GM19324 (cell line): ENCODE results near the gene ASPHD1.
"Not testable (repeated sequence)": the region's sequence is repeated elsewhere in the genome, so short reads cannot be mapped to it uniquely, and the experiment has no call there.

Source experiments
- ATAC-seq: cut with Tn5 transposase; IDR thresholded peaks from one replicate; pipeline ENCODE4 v1.9.1; 2021; ENCODE audit warnings: mild to moderate bottlenecking, moderate library complexity; ENCODE audit not compliant: unreplicated experiment, low FRiP score

ASPHD1 gene

DNA sequence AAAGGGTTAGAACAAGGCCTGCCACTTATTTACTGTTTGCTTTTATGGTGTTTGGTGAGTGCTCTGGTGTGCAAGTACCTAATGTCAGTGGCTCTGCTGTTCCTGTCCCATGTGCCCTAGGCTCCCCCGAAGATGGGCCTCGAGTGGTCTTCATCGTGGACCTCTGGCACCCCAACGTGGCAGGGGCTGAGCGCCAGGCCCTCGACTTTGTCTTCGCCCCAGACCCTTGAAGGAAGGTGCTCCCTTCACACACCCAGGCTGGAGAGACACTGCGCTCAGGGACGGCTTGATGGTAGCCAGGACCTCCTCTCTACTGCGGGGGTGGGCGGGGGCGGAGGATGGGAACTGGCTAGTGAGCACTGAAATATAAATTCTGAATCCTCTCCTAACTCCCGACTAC lies 5.4 kb downstream of the ASPHD1 start:
- ATAC-seq, result no peak

DNA sequence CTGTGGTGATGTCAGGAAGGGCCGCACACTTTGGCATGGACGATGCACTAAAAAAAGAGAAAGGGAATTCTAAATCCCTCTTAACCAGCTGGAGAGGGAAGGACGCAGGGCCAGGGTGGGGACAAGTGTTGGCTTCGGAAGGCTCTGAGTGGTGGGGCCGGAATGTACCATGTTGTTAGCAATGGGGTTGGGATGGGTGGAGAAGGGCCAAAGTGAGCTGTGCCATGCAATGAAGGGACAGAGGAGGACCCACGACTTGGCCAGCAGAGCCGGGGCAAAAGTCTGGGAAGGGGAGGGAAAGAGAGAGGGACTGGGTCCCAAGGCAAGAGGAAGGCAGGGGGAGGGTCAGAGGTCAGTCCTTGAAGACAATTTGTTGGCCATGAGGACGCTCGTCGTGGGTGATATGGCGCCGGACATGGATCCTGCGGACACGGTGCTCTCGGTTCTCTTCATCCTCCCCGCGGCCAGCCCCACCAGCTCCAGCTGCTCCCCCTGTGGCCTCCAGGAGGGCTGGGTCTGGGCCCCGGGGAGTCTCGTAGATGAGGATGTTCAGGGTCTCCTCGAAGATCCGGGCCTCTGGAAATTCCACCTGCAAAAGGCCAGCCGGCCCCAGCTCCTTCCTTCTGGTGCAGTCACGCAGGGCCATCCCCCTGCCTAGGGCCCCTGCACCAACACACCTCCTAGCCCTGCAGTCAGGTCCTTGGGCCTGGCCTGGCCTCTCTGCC lies 6.4 kb downstream of the ASPHD1 start:
- no peak for ATAC-seq

DNA sequence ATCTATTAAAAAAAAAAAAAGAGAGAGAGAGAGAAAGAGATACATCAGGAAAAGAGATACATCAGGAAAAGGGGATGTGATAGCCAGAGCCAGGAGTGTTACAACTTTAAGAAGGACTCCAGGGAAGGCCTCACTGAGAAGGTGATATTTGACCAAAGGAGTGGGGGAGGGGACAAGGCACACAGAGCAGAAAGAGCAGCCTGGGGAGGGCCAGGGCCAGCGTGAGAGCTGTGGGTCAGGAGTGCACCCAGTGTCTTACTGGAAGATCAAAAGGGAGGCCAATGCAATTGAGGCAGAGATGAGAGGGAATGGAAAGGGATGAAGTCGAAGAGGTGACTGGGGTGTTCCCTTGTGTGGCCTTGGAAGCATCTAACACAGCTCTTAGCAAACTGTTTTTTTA lies 7.7 kb downstream of the ASPHD1 start:
- no peak for ATAC-seq

DNA sequence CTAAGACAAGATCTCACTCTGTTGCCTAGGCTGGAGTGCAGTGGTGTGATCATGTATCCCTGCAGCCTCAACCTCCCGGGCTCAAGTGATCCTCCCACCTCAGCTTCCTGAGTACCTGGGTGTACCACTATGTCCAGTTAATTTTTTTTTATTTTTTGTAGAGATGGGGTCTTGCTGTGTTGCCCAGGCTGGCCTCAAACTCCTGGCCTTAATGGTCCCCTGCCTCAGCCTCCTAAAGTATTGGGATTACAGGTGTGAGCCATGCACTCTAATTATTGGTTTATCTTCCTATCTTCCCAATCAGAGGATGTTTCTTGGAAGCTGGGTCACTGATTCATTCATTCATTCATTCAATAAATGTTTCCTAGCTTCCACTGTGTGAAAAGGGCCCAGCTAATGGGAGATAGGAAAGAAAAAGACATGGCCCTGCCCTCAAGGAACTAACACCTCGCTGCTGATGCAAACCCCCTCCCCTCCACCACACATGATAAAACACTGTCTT lies 8.5 kb downstream of the ASPHD1 start:
- ATAC-seq, result no peak

DNA sequence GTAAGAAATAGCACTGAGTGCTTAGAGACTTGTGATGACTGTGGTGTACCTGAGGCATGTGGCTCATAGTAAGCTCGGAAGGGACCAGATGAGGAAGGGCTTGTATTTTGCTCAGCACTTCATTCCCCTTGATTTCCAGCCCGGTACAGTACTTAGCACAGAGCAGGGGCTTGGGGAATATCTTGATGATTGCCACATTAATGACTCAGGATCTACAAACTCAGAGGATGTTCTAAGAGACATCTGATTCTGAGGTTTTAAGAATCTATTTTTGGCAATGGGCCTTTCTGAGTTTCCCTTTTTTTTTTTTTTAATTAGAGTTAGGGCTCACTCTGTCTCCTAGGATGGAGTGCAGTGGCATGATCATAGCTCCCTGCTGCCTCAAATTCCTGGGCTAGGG lies 9.1 kb downstream of the ASPHD1 start:
- no peak for ATAC-seq

DNA sequence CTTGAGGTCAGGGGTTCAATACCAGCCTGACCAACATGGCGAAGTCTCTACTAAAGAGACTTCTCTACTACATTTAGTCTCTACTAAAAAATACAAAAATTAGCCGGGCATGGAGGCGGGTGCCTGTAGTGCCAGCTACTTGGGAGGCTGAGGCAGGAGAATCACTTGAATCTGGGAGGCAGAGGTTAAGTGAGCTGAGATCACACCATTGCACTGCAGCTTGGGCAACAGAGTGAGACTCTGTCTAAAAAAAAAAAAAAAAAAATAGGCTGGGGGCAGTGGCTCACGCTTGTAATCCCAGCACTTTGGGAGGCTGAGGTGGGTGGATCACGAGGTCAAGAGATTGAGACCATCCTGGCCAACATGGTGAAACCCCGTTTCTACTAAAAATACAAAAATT lies 9.6 kb downstream of the ASPHD1 start:
- ATAC-seq, result not testable (repeated sequence)

DNA sequence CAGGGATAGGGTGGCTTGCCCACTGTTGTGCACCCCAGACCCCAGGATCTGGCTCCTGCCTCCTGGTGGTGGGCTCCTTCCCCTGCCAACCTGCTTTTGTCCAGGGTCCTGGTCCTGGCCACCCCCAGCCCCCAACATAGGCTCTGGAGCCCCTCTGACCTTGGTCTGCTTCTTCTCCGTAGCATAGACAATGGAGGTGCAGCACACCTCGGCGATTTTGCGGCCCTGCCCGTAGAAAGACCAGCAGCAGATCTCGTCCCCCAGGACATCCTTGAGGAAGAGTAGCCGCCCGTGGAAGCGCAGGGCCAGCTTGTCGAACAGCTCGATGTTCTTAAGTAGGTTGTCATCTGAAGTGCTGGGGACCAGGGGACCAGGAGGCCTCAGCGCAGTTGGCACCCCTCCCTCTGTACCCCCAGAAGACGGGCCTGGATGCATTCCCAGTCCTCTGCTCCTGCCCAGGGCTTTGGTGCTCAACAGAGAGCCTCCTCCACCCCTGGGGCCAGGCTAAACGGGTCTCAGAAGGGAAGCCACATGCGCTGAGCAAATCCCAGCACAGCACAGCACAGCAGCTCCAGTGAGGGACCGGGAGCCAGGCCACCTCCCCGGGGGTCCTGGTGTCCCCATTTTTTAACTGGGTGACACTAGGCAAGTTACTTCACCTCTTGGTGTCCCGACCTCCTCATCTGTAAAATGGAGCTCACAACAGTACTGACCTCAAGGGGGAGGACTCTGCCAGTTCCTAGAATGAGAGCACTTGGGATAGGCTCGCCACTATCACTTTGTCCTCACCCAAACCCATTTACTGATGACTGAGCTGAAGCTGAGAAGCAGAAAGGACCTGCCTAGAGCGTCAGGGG lies 10.8 kb downstream of the ASPHD1 start:
- ATAC-seq, result no peak

DNA sequence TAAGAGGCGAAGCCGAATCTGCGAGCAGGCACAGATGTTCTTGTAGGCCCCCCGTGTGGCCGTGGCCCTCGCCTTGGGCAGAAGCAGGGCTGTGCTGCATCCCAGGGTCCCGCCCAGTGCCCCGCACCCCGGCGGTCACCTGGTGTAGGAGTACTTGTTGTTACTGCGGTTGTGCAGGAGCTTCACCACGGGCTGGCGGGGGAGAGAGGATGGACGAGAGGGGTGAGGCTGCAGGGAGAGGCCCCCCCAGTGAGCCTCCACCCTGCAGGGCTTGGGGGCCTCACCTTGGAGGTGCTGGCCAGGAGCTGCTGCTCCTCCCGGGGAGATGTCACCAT lies 11.4 kb downstream of the ASPHD1 start:
- ATAC-seq, result no peak

DNA sequence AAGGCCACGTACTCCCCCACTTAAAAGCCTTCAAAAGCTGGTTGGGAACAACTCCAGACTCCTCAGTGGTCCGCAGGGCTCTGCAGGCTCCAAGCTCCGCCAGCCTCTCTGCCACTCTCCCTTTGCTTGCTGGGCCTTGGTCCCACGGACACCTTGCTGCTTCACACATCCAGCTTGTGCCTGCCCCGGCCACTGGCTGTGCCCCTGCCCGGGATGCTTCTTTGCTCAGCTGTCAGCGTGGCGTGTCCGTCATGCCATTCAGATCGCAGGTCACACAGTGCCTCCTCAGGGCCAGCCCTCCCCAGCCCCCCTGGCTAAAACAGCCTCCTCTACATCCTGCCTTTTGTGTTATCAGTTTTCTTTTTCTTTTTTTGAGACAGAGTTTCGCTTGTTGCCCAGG lies 11.8 kb downstream of the ASPHD1 start:
- ATAC-seq, result no peak

DNA sequence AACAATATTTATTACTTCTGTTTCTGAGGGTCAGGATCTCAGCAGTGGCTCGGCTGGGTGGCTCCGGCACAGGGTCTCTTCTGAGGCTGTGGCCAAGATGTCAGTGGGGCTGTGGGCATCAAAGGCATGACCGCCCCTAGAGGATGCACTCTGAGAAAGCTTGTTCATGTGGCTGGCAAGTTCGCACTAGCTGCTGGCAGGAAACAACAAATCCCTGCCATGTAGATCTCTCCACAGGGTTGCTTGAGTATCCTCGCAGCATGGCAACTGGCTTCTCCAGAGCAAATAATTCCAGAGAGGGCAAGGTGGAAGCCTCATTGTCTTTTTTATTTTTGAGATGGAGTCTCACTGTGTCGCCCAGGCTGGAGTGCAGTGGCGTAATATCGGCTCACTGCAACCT lies 13.2 kb downstream of the ASPHD1 start:
- no peak for ATAC-seq

DNA sequence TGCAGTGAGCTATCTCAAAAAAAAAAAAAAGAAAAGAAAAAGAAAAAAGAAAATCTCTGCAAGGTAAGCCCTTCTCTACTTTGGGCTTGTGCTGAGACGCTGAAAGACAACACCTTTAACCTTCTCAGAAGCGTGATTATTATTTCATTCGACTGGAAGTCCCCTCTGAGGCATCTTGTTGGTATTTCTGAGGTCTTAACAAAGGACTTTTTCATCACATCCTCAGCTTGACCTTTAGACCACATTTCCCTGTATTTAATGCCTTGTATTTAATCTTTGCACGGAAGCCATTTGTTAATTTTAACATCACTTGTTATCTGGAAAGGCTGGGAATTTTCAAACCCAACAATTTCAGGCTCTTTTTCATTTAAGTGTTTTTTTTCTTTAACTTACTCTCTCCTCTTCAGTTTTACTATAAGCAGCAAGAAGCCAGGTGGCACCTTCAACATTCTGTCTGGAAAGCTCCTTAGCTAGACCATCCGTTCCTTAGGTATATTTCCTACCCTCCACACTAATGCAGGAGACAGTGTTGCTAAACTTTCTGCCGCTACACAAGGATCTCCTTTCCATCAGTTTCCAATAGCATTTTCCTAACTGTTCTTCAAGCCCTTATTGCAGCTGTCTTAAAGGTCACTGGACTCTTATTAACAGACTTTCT lies 15.4 kb downstream of the ASPHD1 start:
- no peak for ATAC-seq

DNA sequence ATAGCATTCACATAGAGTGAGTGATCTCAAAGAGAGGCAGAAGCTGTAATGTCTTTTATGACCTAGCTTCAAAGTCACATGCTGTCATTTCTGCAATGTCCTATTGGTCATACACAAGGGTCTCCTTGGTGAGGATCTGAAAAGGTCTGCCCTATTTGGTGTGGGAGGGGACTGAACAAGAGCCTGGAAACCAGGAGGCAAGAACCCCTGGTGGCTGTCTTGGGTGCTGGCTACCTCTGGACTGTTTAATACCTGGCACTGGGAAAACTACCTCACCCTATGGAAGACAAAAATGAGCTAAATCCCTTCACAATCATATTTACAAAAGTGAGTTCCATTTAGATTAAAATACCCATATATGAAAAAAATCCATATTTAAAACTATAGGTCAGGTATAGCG lies 16.7 kb downstream of the ASPHD1 start:
- ATAC-seq, result no peak

DNA sequence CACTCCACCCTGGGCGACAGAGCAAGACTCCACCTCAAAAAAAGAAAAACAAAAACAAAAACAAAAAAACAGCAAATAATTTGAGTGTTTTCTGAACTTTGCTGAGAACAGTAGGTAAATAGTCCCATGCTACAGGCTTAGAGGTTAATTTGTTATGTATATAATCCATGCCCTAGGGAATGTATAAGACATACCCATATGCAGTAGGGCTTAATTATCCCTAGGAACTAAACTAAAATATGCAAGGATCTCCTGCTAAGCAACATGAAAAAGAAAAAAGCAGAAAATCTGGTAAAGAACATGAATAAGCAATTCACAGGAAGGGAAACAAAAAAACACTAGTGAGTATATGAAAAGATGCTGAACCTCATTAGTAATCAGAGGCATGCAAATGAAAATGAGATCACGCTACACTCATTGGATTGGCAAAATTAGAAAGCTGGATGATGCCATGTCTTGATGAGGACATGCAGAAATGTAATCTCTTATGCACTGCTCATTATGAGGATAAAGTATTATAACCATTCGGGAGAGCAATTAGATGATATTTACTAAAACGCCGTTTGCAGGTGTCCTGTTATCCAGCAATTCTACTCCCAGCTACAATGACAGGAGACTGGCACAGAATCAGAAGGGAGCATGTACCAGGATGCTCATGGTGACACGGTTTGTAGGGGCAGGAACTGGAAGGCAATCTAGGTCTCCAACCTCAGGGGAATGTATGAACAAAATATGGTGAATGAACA lies 20.2 kb downstream of the ASPHD1 start:
- ATAC-seq, result no peak

DNA sequence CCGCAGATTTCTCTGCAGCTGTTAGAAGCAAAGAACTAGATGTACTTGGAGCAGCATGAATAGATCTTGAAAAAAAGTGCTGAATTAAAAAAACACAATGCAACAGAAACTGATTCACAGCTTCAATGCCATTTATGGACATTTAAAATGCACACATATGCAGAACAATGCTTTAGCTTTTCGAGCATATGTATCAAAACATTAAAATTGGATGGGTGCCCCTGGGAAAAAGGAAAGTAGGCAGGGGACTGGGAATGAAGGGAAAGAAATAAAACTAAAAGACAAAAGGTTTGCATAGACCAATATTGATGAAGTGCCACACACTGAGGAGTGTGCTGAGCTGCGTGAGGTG lies 20.7 kb downstream of the ASPHD1 start:
- ATAC-seq, result no peak

DNA sequence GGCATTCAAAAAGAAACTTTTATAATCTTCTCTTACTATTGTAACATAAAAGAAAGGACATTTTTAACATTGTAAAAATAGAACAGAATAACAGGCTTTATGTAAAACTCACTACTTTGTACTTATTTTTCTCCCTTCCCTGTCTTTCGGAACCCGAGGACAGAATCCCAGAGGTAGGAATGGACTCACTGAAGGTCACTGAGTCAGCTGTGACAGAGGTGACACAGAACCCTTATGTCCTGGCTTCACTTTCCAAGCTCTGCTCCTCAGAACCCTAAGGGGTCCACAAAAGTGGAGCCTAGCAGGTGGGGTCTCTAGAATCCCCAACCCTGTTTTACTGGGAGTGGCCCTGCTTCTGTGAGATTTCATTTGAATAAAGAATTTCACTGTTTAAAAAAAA lies 22.0 kb downstream of the ASPHD1 start:
- ATAC-seq, result no peak

DNA sequence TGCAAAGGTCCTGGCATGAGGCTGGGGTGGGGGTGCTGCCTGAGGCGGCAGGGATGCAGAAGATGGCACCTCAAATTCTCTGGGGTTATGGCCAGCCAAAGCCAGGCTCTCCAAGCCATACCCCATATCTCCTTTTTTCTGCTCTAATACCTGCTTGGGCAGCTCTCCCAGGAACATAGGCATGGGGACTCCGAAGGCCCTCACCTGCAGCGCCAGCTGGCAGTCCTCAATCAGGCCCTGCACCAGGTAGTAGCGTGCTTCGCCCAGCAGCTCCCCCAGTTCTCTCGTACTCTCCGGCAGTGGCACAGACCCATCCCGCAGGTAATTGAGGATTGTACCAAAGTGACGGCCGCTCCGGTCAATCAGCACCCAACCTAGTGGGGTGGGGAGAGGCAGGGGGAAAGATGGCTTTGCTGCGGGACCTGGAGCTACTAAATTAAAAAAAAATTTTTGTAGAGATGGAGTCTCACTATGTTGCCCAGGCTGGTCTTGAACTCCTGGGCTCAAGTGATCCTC lies 22.8 kb downstream of the ASPHD1 start:
- ATAC-seq, result no peak

DNA sequence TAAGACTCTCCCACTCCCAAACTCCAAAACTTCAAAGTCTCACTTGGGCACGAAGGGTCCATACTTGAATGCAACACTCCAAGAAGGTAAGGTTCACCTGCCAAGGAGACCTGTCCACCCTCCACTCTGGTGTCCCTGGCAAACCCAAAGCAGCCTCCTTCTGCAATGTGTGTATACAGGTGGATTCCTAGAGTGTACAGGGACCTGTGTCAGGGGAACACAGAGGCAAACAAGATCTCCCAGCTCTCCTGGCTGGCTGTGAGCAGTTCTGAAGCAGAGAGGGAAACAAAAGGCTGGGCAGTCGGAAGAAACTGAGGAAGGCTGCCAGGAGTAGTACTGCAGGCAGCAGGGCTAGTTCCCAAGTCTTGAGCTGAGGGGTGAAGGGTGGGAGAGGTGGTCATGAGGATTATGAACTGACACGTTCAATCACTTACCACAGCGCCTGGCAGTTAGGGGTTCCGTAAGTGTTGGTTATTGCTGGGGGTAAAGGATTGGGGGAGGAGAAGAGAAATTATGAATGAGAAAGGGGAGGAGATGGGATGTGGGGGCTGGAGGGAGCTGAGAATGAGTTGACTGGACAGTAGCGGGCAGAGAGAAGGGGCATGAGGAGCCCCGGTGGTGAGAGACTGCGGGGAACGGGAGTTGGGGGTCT lies 24.9 kb downstream of the ASPHD1 start:
- ATAC-seq, result no peak

DNA sequence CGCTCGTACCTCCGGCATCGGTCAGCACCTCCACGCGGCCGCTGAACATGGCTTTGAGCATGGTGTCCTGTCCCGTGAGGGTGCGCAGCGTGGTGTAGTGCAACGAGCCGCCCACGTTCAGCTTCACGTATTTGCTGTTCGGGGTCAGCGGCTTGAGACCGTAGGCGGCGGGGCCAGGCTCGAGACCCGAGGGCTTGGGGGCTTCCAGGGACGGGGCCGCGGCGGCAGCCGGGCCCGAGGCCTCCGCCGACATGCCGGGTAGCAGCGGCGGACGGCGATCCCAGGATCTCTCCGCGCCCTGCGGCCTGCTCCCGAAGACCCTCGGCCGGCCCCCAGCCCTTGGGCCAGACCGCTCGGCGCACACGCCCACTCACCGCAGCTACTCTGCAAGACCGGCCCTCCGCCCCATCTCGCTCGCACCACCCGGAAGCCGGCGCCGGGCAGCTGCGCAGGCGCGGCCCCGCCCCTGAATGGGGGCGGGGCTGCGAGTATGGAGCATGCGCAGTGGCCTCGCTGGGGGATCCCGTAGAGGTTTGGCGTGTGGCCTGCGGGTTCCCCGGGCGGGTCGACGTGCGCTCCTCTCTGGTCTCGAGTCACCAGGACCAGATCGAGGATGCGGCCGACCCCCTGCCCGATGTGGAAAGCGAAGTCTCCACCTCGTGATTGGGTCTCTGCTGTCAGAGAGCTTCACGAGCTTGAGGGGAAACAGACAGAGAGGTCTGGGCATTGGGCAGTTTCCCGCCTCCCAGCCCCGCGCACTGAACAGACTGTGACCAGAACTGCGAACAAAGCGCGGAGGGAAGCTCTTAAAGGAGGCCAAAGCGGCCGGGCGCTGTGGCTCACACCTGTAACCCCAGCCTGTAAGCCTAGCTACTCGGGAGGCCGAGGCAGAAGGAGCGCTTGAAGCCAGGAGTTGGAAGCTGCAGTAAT lies 25.8 kb downstream of the ASPHD1 start, which contains the start of gene KCTD13:
Gene KCTD13 (minus strand): TSS at position 446 of the 930 bp plus-strand sequence. CDS start 193 bp downstream, at position 253.
- ATAC-seq, result peak; percentile 88

DNA sequence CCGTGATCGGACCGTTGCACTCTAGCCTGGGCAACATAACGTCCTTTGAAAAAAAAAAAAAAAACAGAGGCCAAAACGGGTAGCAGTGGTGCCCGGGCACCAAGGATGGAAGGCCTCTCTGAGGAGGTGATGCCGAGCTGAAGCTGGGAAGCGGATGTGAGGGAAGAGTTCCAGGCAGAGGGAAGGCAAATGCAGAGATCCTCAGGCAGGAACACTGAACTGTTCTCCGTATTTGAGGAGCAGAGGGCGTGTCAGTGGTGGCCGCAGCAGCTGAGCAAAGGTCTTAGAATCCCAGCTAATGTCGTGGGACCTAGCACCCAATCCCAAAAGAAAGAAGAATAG lies 26.4 kb downstream of the ASPHD1 start:
- no peak for ATAC-seq
